ENCODE data around the gene HERPUD1. TPM values are rescaled to one million over a fixed set of nuclear protein-coding genes. Genes with fewer than 3 reads are reported as not detected.

Gene HERPUD1
- total RNA-seq, 1 donor = 190 TPM

DNA sequence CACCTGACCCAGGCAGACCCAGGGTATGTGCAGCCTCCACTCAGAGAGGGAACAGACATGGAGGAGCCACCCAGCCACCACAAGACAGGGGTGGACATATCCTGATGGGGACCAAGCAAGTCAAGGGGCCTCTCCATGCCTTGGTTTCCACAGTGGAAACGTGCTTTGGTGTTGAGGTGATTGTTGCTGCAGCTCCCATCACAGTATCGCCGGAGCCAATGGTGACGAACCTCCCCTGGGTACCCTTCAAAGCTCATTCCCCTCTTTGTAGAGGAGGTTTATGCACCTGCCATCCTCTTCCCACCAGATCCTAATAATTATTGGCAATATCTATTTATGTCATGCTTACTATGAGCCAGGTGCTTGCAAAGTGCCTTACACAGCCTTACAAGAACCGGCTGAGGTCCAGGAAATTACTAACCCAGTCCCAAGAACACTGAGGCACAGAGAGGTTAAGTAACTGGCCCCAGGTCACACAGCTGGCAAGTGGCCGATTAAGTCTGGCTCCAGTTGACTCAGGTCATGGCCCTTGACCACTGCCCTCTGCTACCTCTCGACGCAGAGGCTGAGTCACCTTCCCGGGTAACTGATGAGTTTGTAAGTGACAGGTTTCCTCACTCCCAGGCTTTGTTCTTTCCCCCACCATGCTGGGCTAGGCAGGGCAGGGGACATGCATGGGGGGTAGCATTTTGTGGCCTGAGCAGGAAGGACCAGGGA lies 46.3 kb upstream of the HERPUD1 start:
- no peaks in the 10 kb centered on the region for H3K27me3 ChIP-seq (ENCODE audit: insufficient read depth, low read length)
- TF ChIP-seq, protein P1, sequence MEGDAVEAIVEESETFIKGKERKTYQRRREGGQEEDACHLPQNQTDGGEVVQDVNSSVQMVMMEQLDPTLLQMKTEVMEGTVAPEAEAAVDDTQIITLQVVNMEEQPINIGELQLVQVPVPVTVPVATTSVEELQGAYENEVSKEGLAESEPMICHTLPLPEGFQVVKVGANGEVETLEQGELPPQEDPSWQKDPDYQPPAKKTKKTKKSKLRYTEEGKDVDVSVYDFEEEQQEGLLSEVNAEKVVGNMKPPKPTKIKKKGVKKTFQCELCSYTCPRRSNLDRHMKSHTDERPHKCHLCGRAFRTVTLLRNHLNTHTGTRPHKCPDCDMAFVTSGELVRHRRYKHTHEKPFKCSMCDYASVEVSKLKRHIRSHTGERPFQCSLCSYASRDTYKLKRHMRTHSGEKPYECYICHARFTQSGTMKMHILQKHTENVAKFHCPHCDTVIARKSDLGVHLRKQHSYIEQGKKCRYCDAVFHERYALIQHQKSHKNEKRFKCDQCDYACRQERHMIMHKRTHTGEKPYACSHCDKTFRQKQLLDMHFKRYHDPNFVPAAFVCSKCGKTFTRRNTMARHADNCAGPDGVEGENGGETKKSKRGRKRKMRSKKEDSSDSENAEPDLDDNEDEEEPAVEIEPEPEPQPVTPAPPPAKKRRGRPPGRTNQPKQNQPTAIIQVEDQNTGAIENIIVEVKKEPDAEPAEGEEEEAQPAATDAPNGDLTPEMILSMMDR (IDR thresholded peaks at IDR 0.05; ENCODE audit: extremely low read depth, low read depth, low read length) = no peak
- H3K4me2 ChIP-seq (ENCODE audit: insufficient read depth, low read length) = no peak overlapping the region
- no peaks in the 10 kb centered on the region for H4K20me1 ChIP-seq (ENCODE audit: insufficient read depth, low read length)
- H3K4me1 ChIP-seq (ENCODE audit: insufficient read depth, low read length) = no peaks in the 10 kb centered on the region
- DNase-seq (ENCODE audit: insufficient read length, low spot score, missing footprints) = peak; percentile 25
- H3K36me3 ChIP-seq (ENCODE audit: insufficient read depth, low read length) = no peaks in the 10 kb centered on the region
- no peaks in the 10 kb centered on the region for H3K79me2 ChIP-seq (ENCODE audit: insufficient read depth, low read length)
- no peak overlapping the region for H2AFZ ChIP-seq (ENCODE audit: low read length)
- H3K4me3 ChIP-seq (ENCODE audit: insufficient read depth, low read length) = no peak overlapping the region
- no peak overlapping the region for H3K27ac ChIP-seq (ENCODE audit: low read depth, low read length)
- no peaks in the 10 kb centered on the region for H3K9me3 ChIP-seq (ENCODE audit: low read depth, low read length)

DNA sequence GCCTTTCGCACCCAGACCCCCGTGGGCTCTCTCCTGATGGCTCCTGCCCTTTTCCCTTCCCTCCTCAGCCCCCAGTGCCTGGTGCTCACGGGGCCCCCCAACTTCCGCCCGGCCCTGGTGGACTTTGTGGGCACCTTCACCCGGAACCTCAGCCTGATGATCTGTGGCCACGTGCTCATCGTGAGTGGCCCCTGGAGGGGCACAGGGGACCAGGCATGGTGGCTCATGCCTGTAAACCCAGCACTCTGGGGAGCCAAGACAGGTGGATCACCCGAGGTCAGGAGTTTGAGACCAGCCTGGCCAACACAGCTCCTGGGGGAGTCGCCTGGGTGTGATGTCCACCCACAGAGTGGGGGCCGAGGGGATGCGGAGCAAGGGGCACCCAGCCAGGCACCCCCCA lies 45.6 kb upstream of the HERPUD1 start:
- H3K79me2 ChIP-seq (ENCODE audit: insufficient read depth, low read length) = no peaks in the 10 kb centered on the region
- TF ChIP-seq, protein P1 (IDR thresholded peaks at IDR 0.05; ENCODE audit: extremely low read depth, low read depth, low read length) = no peak
- no peaks in the 10 kb centered on the region for H3K27me3 ChIP-seq (ENCODE audit: insufficient read depth, low read length)

DNA sequence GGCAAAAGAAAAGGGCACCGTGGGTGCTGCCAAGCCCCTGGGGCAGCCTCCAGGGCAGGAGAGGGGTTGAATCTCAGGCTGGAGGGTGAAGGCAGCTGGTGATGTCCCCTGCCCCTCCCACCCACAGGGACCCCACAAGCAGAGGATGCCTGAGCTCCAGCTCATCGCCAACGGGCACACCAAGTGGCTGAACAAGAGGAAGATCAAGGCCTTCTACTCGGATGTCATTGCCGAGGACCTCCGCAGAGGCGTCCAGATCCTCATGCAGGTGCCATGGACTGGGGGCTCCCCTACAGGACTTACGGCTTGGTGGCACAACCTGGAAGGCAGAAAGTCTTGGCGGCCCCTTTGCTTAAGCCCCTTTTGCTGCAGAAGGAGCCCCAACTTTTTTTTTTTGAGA lies 45.1 kb upstream of the HERPUD1 start:
- Histone ChIP-seq H3K4me1 (ENCODE audit: insufficient read depth, low read length) (no peaks in the 10 kb centered on the region), H3K36me3 (ENCODE audit: insufficient read depth, low read length) (no peaks in the 10 kb centered on the region), H4K20me1 (ENCODE audit: insufficient read depth, low read length) (no peaks in the 10 kb centered on the region), H3K27ac (ENCODE audit: low read depth, low read length) (no peak overlapping the region), H2AFZ (ENCODE audit: low read length) (no peak overlapping the region), H3K4me3 (ENCODE audit: insufficient read depth, low read length) (no peak overlapping the region), H3K9me3 (ENCODE audit: low read depth, low read length) (no peaks in the 10 kb centered on the region), H3K27me3 (ENCODE audit: insufficient read depth, low read length) (no peaks in the 10 kb centered on the region), H3K4me2 (ENCODE audit: insufficient read depth, low read length) (no peak overlapping the region), H3K79me2 (ENCODE audit: insufficient read depth, low read length) (no peaks in the 10 kb centered on the region)
- TF ChIP-seq, protein P1 (IDR thresholded peaks at IDR 0.05; ENCODE audit: extremely low read depth, low read depth, low read length) = no peak
- DNase-seq (ENCODE audit: insufficient read length, low spot score, missing footprints) = peak; percentile 65

More for the DNA sequence above, 45.6 kb upstream of the HERPUD1 start:
- no peaks in the 10 kb centered on the region for H3K4me1 ChIP-seq (ENCODE audit: insufficient read depth, low read length)
- DNase-seq (ENCODE audit: insufficient read length, low spot score, missing footprints) = no peak
- H3K36me3 ChIP-seq (ENCODE audit: insufficient read depth, low read length) = no peaks in the 10 kb centered on the region
- no peak overlapping the region for H3K4me2 ChIP-seq (ENCODE audit: insufficient read depth, low read length)
- H3K9me3 ChIP-seq (ENCODE audit: low read depth, low read length) = no peaks in the 10 kb centered on the region
- H4K20me1 ChIP-seq (ENCODE audit: insufficient read depth, low read length) = no peaks in the 10 kb centered on the region
- no peak overlapping the region for H2AFZ ChIP-seq (ENCODE audit: low read length)
- no peak overlapping the region for H3K4me3 ChIP-seq (ENCODE audit: insufficient read depth, low read length)
- no peak overlapping the region for H3K27ac ChIP-seq (ENCODE audit: low read depth, low read length)

DNA sequence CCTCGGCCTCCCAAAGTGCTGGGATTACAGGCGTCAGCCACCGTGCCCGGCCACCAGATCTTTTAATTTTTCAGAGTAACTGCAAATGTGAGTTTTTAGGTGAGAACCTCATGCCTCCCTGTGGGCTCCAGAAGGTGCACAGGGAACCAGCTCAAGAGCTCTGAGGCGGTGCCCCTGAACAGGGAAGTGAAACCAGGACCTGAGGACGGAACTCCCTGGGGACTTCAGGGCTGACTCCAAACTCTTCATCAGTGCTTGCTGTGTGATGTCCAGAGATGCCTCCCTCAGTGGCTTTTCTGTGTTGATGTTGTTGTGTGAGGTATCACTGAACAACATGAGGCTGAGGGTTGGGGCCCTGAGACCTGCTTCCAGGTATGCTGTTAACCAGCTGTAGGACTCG lies 43.1 kb upstream of the HERPUD1 start:
- H3K36me3 ChIP-seq (ENCODE audit: insufficient read depth, low read length) = no peaks in the 10 kb centered on the region
- no peaks in the 10 kb centered on the region for H4K20me1 ChIP-seq (ENCODE audit: insufficient read depth, low read length)
- TF ChIP-seq, protein P1 (IDR thresholded peaks at IDR 0.05; ENCODE audit: extremely low read depth, low read depth, low read length) = no peak
- no peaks in the 10 kb centered on the region for H3K79me2 ChIP-seq (ENCODE audit: insufficient read depth, low read length)
- H3K27me3 ChIP-seq (ENCODE audit: insufficient read depth, low read length) = no peaks in the 10 kb centered on the region
- DNase-seq (ENCODE audit: insufficient read length, low spot score, missing footprints) = peak; percentile 41
- no peak overlapping the region for H2AFZ ChIP-seq (ENCODE audit: low read length)
- H3K4me2 ChIP-seq (ENCODE audit: insufficient read depth, low read length) = no peak overlapping the region
- H3K4me1 ChIP-seq (ENCODE audit: insufficient read depth, low read length) = no peaks in the 10 kb centered on the region
- H3K9me3 ChIP-seq (ENCODE audit: low read depth, low read length) = no peaks in the 10 kb centered on the region
- no peak overlapping the region for H3K27ac ChIP-seq (ENCODE audit: low read depth, low read length)
- H3K4me3 ChIP-seq (ENCODE audit: insufficient read depth, low read length) = no peak overlapping the region

All from osteoblast (primary cell).